GM23338 (cell line): Measurements from ENCODE around the gene AAR2.

ENCODE experiments used
- CTCF ChIP-seq, 2 experiments: fragments of 200-600 bp in 1 of 2; sonication (generic) in 1 of 2; conservative IDR thresholded peaks; 2 replicates each; pipeline versions ENCODE4 v1.5.1 to v1.6.1; 2016 to 2017; ENCODE audit warnings: antibody characterized with exemption in 2 of 2, low read depth in 2 of 2, mild to moderate bottlenecking in 2 of 2, moderate library complexity in 1 of 2
- EZH2 ChIP-seq: fragments of 200-600 bp; sonication (generic); IDR thresholded peaks from one replicate; pipeline ENCODE4 v1.8.0; 2017; ENCODE audit warnings: antibody characterized with exemption, mild to moderate bottlenecking, low read depth; ENCODE audit not compliant: unreplicated experiment
- EZH2phosphoT487 ChIP-seq: fragments of 200-600 bp; sonication (generic); IDR thresholded peaks from one replicate; pipeline ENCODE4 v1.8.1; 2018; ENCODE audit warnings: antibody characterized with exemption; ENCODE audit not compliant: unreplicated experiment
- POLR2AphosphoS5 ChIP-seq: IDR thresholded peaks from 2 replicates; pipeline ENCODE4 v1.6.1; 2016; ENCODE audit warnings: antibody characterized with exemption, low read depth

DNA sequence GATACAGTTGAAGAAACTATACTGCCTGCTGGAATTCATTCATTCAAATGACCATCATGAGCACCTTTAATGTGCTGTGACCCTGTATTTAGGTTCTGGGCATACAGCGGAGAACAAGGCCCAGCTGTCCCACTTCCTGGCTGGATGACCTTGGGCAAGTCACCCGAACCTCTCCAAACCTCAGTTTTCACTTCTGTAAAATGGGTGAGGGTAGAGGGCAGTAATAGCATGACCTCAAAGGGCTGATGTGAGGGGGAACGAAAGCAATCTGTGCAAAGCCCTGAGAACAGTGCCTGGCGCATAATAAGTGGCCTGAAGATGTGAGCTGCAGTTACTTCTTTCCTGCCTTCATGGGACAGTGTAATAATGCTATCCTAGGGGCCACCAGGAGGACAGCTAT lies 20.5 kb upstream of the AAR2 start:
- TF ChIP-seq CTCF (conservative IDR thresholded peaks at IDR 0.05; ENCODE audit: low read depth in 2 of 2) (no peak), POLR2AphosphoS5 (no peak), EZH2phosphoT487 (no peak), EZH2 (no peak)
